Globus pallidus (tissue), 1 donor: ENCODE results near the gene SYTL4.

Source experiments
- DNase-seq: peaks from one replicate; pipeline ENCODE4 v3.0.0-alpha.2; 2015; ENCODE audit warnings: low spot score

Gene SYTL4

DNA sequence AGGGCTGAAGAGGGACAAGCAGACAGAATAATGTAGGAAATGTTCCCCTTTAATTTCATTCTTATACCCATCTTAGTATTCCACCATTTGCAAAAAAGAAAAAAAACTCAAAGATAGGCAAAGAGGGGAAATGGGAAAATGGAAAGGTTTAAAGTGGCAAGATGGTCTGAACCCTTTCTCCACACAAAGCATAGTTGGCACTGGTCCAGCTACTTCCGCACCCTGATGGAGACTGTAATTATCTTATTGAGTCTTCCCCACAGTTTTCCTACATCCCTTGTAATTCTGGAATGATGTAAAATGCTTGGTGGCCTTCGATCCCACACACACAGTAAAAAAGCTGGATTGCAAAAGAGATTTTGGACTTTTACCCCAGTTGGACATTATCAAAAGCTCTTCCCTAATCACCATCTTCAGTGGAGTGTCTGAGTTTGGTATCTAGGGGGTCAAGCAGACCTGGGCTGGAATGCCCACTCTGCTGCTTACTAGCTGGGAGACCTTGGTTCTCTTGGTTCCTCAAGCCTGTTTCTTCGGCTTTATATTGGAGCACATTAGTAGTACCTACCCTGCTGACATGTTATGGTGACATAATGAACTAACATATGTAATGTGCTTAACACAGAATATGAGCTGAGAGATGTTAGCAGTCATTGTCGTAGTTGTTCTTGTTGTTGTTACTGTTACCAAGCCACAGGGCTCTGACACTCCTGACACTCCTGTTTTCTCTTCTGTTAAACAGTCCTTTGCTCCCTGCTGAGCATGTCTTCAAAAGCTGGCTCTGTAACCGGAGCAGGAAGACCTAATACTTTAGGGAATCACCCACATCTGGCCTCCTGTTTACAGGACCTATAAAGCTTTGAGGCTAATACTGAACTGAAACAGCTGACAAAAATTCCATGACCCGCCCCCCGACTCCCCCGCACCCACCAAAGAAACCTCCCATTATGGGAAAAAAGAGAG lies 83.2 kb downstream of the SYTL4 start:
- no peak for DNase-seq

DNA sequence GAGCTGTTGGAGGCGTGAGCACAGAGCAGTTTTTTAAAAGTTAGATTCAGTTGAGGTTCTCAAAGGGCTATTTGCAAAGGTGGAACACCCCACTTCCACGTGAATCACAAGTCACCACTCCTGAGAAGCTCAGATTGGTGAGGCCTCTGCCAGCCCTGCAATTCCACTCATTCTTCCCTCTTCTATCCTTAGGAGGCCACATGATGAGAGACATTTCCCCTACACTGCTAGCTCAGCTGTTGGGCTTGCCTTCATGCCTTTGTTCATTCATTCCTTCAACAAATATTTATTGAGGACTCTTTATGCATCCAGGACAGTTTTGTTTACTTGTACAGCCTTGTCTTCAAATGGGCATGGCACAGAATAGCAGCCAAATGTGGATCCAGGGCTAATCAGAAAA lies 84.2 kb downstream of the SYTL4 start:
- no peak for DNase-seq

DNA sequence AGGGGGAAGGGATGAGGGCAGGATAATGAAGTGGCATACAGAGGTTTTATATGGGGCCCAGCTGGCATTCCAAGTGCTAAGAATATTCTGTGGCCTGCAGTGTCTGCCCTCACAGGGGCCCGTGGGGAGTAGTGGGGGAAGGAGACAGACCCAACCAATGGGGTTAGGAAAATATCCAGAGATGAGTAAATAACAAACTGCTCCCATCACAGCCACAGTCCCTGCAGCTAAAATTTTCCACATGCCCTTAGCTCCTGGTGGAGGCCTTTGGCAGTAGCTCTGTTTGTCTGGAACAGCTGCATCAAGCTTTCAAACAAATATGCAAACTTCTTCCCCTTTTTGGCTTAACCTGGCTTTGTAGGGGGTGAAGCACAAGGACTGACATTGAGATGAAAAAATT lies 84.8 kb downstream of the SYTL4 start:
- no peak for DNase-seq

DNA sequence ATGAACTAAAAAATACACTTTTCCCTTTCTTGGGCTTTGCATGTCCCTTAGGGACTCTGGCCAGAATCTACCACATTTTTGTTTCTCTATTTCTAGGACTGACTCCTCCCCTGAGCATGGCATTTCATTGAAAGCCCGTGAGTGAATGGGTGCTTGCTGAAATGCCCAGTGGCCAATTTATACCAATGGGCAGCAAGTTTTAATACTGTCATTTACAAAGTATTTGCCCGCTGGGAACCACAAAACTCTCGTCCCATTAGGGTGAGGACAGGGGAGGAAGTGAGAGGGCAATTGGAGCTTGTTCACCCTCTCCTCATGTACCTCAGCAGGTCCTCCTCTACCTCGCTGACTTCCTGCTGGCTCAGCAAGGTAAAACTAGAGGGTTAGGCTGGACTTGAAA lies 86.8 kb downstream of the SYTL4 start:
- no peak for DNase-seq

DNA sequence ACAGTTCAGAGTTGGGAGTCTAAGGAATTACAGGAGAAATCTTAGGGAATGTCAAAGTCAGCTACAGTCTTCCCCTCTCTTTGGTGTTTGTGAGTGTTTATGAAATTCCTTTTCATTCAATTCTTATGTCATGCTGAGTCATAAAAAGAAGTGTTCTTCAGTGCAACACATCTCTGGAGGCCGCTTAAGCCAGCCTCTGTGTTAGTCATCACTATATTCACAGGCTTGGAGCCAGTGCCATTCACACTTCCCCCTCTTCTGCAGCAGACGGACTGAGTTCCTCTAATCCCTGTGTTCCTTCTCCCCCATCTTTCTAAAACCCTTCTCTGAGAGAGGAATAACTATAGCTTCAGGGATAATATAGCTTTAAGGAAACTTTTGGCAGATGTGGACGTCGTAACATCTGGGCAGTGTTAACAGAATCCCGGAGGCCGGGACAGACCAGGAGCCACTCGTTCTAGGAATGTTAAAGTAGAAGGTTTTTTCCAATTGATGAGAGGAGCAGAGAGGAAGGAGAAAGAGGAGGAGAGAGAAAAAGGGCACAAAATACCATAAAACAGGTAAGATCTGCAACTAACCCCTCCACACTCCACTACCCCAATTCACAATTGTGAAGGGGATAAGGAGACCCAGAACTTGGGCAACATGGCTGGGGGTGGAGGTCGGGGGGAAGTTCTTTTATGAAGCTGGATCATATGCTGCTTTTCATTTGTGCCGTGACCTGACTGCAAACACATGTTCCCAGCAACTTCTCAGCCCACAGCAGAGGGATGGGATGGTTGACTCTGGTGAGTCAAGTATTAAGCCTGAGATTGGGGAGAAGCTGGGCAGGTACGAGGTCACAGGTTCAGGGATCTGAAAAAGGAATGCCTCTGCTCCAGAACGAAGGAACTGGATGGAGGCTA lies 87.7 kb downstream of the SYTL4 start, which contains the start of gene SRPX2:
SRPX2 (plus strand) TSS at position 244 of the 905 bp plus-strand sequence. CDS start 2,124 bp downstream, outside the sequence.
- DNase-seq, result no peak

DNA sequence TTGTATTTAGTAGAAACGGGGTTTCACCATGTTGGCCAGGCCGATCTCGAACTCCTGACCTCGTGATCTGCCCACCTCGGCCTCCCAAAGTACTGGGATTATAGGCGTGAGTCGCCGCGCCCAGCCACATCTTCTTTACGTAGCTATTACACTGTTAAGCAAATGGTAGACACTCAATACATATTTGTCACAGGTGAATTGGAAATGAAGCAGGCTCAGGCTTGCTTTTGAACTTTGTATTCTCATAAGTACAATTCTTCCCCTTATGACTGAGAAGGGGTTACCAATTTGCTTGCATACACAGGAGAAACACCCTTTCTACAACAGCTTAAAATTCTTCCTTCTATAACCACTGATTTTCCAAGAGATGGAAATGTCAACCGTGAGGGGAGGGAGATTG lies 88.7 kb downstream of the SYTL4 start:
- DNase-seq, result no peak

DNA sequence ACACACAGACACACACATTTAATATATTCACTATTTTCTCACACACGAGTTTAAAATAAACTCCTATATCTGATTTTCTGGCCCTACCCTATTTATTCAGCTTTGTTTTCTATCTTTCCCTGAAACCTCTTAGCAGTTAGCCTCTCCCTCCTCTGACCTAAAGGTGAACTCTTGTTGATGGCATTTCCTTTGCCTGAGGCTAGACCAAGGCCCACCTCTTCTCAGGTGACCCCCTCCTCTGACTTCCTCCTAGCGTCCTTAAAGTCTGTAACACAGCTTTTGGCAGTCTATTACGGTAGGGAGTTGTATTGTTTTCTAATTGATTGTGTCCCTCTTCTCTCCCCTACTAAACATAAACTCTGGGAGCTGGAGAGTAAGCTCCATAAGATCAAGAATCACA lies 89.6 kb downstream of the SYTL4 start:
- no peak for DNase-seq

DNA sequence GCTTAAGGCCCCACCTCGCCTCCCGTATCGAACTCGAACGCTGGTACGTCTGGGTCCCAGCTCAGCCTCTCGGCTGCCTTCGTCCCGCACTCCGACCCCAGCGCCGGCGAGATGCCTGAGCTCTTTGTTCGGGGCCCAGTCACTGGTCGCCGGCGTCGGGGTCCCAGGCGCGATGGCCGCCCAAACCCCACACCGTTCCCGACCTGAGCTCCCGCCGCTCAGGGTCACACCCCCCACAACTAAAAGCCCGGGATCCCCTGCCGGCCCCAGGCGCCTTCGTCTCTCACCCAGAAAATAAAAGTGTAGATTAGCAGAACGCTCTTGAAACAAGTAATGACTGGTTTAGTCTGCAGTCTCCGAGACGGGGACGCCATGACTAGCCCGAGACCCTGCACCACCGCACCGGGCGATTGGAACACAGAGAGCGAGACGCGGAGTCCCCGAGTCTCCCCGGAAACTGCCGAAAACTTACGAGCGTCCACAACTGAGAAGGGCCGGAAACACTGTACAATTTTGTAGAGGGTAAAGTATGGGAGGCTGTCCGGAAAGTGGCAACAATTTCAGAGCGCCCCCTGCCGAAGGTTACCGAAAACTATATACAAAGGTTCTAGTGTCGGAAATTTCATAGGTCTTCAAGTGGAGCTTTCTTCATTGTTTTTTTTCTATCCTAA lies 95.5 kb downstream of the SYTL4 start, which contains the start of gene TSPAN6:
TSPAN6 (minus strand) TSS at position 486 of the 671 bp plus-strand sequence; CDS start at position 374, 112 bp downstream.
- peak; percentile 47 for DNase-seq

DNA sequence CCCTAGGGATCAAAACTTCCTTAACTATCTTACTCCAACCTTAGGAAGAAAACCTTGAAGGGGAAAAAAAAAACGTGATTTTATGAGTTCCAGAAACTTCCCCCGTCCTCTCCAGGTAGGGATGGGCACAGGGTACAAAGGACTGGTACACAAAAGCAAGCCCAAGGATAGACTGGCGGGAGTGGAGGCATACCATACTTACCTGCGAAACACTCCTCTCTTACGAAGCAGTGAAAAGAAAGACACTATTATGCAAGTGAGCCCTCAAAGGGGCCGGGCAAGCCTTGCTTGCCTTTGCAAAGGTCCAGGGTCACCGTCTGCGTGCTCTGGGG lies 96.0 kb downstream of the SYTL4 start:
- no peak for DNase-seq

DNA sequence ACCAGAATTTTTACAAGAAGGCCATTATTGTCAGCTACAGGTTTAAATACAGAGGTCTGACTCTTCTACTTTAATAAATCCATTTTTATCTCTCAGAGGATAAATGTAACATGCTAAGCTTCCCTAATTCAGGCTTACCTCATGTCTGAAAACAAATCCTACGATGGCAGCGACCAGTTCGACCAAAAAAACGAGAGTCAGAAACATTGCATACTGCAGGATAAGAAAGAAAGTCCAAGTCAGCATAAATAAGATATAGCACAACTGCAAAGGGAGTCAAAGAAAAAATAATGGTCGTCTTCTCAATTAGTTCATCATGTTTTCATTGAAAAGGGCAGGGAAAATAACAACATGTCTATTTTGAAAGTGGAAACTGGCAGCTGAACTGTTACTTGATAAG lies 96.9 kb downstream of the SYTL4 start:
- DNase-seq, result no peak

DNA sequence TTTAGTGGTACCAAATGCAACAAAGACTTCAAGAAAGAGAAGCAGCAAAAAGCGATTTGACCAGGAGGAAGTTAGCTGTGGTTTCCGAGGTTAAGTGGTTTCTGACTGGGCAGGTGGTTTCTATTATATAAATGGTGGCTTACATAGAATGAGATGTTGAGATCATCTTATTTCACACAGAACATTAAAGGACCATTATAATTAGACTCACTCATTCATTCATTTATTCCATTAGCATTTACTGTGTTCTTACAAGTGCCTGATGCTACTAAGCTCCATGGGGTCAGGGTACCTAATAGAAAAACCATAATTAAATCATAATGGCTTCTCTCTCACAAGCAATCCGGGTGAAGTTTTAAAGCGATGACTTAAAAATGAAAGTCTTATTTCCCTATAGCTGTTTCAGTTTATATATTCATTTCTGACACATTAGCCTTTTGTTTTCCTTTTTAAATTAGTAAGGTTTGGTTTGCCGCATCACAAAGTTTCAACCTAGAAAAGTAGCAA lies 105.9 kb downstream of the SYTL4 start:
- DNase-seq, result no peak
